GM15510 (cell line): ENCODE results near the gene STRN.

Source experiments
- POLR2A ChIP-seq: IDR thresholded peaks from 3 replicates; pipeline ENCODE4 v1.6.1; 2011; ENCODE audit warnings: borderline replicate concordance; ENCODE audit not compliant: insufficient read length; ENCODE audit errors: extremely low read depth

The STRN gene

DNA sequence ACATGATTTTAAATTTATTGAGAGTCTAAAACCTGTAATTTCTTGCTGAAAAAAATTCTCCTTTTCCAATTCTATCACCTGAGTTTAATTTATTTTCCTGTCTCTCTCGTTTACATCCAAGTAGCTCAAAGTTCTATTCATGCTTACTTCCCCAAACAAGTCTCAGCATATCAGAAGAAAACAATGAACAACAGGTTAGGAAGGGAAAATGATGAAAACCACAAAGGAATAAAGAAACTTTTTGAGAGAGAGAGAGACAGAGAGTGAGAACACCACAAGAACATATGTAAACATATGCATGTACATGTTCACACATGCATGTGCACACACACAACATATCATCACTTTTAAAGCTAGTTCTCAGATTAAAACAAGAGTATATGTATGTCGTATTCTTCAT is 112.1 kb downstream of the STRN start:
- no peak for TF ChIP-seq POLR2A

DNA sequence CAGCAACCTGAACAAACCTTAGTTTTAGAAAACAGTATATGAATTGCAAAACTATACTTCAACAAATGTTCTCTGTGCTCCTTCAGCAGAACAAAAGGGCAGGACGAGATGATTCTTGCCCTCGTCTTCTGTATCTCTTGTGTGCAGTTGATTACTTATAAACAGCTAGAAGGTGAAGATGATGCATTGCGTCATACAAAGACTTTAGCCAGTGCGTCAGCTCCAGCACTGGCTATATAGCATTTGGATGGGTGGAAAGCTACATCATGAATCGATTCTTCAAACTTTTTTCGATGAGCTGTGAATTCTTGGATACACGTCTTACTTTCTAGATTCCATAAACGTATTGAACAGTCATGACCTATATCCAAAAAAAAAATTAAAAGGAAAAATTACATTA is 117.1 kb downstream of the STRN start:
- no peak for TF ChIP-seq POLR2A

DNA sequence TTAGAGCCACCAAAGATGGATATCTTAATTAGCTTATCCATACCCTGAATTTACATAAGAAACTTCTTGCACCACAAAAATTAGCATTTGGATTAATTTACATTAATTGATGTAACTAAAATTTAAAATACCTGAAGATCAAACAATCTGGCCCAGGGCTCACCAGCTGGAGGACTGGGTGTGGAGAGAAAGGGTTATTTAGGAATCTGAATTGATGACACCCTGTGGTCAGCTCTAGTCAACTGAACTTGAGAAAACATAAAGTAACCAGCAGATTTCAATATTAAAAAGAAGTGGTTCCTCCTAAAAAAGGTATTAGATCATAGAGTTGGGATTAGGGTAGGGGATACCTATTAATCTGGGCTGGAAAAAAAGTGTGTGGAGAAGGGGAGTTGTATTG is 122.5 kb downstream of the STRN start:
- no peak for TF ChIP-seq POLR2A

DNA sequence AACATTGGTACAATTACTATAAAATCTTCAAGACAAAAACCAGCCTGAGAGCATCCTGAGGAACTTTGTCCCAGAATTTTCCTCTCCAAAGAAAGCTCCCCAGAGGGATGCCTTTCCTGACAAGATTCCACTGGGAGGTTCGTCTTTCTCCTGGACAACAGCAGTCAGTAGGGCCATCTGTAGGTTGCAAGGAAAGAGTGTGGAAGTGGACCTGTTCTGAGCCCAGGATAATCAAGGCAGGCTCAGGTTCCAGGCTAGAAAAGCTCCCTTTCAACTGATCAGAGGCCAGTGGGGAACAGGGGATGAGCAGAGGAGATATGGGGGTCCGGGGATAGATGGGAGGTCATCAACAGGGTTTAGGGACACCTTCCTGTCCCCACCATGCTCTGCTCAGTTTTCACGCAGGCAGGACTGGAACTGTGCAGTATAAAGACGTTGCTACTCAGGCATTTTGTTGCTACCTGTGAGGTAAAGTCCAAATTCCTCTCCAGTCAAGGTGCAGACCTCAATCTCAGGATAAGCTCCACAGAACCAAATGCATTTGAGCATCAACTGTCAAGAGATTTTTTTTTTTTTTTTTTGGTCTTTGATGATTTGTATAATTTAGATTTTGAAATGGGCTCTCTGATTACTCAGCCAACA is 126.2 kb downstream of the STRN start:
- TF ChIP-seq POLR2A, result no peak

DNA sequence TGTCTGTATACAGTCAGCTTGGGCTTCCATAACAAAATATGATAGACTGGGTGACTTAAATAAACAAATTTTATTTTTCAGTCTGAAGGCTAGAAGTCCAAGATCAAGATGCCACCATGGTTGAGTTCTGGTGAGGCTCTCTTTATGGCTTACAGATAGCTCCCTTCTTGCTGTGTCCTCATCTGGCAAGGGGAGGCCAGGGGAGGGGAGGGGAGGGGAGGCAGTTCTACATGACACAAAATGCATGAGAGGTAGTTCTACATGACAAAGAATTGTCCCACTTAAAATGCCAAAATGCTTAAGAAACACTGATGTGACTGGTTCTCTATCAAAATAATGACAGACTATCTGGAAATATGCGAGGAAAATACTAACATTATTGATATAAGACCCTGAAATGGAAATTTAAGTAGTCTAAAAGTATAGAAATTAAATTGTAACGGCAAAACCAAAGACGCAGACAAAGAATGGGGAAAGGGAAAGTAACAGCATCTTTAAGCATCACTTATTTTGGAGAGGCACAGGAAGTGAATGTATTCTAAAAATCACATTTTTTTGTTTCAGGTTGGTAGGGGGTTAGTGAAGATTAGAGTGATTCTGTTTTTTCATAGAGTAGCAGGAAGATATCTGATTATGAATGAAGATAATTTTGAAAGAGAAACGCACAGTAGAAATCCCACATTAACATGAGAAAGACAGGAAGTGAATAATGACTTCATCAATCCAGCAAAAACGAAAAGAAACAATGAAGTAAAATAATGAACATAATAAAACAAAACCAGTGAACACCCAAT is 131.4 kb downstream of the STRN start:
- no peak for TF ChIP-seq POLR2A

DNA sequence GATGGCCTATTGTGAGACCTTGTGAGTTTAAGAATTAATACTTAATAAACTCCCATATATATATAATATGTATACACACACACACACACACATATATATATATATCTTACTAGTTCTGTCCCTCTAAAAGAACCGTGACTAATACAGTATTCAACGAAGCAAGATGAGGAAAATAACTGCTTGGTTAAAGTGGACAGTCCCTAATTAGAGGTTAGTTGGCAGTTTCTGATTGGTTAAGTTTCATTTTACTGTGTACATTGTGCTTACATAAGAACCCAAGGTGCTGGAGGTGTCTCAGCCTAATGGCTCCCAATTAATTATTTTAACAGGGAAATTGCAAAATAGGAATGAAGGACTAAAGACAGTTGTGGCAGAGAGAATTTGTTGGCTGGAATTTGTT is 132.1 kb downstream of the STRN start:
- TF ChIP-seq POLR2A, result no peak

DNA sequence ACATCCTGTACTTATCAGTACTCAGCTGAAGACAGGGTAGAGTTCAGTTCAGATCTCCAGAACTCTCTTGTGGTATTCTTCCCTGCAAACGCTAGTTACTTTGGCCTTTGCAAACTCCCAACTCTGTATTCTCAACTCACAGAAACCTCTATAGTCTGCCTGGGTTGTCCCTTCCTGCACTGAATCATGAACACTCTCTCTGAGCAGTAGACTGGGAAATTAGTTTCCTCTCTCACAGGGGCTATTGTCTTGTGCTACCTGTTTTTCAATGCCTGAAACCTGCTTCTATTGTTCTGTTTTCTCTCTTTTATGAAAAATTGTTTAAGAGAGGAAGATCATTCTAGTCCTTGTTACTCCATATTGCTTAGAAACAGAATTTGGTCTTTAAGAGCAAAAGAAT is 135.2 kb downstream of the STRN start:
- no peak for TF ChIP-seq POLR2A

DNA sequence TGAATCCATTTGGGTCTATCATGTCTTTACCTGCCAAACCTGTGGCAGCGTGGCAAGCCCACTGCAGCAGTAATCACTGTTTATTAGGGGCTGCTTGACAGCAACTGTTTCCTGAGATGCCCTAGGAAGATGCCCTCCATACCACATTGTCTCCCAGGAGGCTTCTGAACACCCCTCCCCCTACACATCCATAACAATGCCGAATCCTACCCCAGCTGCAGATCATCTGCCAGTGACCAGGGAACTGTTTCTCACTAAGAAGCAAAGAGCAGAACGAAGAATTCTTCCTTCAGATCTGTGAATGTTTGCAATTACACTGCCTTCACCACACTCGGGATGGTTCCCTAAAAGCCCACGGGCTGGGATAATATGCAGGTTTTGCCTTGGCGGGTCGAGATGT is 142.1 kb downstream of the STRN start:
- TF ChIP-seq POLR2A, result no peak

DNA sequence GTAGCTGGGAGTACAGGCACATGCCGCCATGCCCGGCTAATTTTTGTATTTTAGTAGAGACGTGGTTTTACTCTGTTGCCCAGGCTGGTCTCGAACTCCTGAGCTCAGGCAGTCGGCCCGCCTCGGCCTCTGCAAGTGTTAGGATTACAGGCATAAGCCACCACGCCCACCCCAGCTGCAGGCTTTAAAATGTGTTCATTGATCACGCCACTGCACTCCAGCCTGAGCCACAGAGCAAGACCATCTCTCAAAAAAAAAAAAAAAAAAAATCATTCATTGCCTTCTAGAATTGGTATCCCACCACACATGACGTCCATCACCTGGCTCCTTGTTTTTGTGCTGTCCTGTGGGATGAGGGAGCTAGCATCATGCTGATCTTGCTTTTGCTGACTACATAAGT is 142.5 kb downstream of the STRN start:
- TF ChIP-seq POLR2A, result no peak

DNA sequence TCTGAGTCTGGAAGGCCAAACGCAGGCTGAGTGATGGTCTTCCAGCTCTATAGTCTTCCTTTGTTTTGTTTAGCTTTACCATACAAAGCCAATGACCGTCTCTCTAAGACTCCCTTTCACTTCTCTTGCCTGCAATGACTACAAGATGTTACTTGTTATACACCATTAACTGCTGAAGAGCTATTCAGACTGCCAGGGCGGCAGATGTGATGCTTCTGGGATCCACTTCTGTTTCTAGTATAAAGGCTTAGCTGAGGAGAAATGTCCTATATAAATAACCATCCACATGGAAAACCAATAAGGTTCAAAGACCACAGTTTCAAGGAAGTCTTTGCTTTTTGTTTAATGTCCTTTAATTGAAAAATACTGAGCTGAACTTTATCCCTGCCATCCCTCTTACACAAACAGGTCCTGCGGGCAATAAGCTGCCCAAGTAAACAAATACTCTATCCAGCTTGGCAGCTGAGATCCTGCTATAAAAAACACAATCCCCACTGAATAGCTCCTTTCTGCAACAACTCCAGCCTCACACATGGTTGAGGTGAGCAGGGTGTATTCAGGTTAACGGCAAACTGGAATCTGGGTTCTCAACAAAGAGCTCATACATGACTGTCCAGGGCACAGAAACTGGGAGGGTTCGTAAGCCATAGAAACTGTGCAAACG is 145.3 kb downstream of the STRN start:
- no peak for TF ChIP-seq POLR2A

DNA sequence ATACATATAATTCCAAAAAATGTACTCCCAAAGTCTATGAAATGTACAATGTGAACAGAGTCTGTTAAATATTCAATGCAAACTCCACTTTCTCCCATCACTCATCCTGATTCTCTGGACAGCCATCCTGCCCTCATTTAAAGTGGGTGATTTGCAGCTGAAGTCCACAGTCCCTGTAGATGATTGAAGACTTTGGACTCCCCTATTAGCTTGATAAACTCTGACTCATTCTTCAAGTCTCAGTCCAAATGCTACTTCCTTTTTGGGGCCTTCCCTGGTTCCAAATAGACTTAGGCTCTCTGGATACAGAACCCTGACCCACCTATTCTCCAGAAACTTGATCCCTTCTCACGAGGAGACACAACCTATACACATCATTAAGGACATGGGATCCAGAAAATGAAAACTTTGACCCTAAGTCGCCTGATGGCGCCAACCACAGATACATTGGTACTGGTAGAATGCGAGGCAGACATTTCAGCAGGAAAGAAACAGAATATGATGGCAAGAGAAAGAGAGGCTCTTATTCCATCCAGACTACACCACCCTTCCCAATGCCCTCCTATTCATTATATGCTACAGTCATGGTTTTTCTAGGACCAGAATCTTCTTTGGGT is 147.1 kb downstream of the STRN start:
- no peak for TF ChIP-seq POLR2A

DNA sequence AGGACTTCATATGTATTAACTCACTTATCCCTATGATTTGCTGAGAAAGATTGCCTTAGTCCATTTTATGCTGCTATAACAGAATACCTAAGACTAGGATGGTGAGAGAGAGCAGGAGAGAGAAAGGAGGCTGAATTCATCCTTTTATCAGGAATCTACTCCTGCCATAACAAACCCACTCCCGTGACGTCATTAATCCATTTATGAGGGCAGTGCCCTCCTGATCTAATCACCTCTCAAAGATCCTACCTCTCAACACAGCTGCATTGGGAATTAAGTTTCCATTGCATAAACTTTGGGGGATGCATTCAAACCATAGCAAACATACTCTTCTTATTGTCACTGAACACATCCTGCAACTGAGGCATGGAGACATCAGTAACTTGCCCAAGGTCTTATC is 147.8 kb downstream of the STRN start:
- no peak for TF ChIP-seq POLR2A

DNA sequence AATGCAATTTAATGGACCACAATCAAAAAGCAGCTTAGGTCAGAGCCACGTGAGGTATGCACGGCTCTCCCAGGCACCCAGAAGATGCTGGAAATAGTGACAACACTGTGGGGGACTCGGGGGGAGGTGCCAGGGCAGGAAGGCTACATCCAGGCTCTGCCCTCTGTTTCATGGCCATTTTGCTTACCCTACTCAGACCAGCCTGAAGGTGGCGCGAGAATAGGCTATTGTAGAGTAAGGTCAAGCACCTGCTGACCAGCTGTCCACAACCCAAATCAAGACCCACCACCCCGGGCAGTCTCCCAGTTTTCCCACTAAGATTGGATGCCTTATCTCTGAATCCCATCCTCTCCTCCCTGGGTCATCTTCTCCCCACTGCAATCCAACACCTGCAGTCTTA is 154.1 kb downstream of the STRN start:
- TF ChIP-seq POLR2A, result no peak

DNA sequence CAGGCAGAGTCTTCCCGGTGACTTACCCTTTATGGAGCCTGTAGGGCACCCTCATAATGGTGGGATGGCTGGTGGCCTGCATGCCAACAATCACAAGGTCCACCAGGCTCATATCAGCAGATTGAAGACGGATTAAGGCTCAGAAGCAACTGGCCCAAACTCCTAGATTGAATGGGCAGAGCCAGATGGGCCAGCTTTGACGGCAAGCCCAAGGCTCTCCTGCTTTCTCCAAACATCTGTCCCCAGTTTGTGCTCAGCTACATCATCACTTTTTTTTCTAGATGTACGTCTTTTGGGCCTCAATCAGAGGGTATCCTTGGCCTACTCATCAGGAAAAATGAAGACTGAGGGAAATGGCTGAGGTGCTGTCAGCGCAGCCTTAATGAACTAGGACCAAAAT is 155.3 kb downstream of the STRN start:
- no peak for TF ChIP-seq POLR2A

DNA sequence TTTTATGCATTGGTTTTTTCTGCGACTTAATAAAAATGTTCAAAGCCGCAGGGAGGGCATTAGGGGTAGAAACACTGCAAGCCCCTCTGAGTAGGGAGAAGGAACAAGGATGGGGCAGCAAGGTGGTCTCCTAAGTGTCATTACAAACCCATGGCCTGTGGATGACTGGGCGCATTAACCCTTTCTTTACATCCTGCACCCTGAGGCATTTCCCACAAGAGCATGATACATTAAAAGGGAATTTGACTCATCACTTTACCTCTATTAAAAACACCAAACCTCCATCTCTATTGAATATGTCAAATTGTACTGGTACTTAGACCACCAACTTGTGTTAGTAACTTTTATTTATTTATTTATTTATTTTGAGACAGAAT is 157.3 kb downstream of the STRN start:
- TF ChIP-seq POLR2A, result no peak
